ENCODE measurements around the gene TMEM144. TPM values are rescaled to one million over a fixed set of nuclear protein-coding genes. Genes with fewer than 3 reads are reported as not detected.

The TMEM144 gene
- polyA plus RNA-seq, 1 donor from 2014 or later: 2.8 TPM

DNA sequence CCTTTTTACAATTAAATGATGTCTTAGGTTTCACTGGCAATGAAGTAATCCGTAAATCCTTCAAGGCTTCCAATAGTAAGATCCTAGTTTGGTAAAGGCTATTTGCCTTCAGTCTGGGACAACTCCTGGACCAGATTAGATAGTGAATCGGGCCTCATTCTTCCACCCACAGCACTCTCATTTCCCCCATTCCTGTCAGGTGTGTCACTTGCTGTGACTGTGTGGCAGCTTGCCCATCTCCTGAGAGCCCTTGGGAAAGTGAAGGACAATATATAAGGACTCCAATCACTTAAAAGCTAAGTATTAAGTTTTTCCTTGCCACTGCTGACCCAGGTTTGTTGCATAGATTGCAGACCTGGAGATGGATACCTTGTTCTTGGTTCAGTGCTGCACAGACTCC lies 34.2 kb upstream of the TMEM144 start:
- no peaks in the 10 kb centered on the region for H3K36me3 ChIP-seq (ENCODE audit: insufficient read depth, low read length)
- H3K27ac ChIP-seq (ENCODE audit: low read length): no peak overlapping the region
- no peaks in the 10 kb centered on the region for H3K79me2 ChIP-seq (replicated peaks; ENCODE audit: insufficient read depth, low read length)
- H2AFZ ChIP-seq (ENCODE audit: low read depth, low read length): no peak overlapping the region
- no peaks in the 10 kb centered on the region for H3F3A ChIP-seq (ENCODE audit: insufficient read depth, low read length, poor library complexity, severe bottlenecking)
- no peak overlapping the region for H3K4me3 ChIP-seq (ENCODE audit: low read length)
- TF ChIP-seq, protein P1, sequence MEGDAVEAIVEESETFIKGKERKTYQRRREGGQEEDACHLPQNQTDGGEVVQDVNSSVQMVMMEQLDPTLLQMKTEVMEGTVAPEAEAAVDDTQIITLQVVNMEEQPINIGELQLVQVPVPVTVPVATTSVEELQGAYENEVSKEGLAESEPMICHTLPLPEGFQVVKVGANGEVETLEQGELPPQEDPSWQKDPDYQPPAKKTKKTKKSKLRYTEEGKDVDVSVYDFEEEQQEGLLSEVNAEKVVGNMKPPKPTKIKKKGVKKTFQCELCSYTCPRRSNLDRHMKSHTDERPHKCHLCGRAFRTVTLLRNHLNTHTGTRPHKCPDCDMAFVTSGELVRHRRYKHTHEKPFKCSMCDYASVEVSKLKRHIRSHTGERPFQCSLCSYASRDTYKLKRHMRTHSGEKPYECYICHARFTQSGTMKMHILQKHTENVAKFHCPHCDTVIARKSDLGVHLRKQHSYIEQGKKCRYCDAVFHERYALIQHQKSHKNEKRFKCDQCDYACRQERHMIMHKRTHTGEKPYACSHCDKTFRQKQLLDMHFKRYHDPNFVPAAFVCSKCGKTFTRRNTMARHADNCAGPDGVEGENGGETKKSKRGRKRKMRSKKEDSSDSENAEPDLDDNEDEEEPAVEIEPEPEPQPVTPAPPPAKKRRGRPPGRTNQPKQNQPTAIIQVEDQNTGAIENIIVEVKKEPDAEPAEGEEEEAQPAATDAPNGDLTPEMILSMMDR (IDR thresholded peaks at IDR 0.05; ENCODE audit: poor library complexity, severe bottlenecking): no peak
- TF ChIP-seq EP300 (conservative IDR thresholded peaks at IDR 0.05; ENCODE audit: poor library complexity, severe bottlenecking) (no peak), MXI1 (conservative IDR thresholded peaks at IDR 0.05; ENCODE audit: poor library complexity, severe bottlenecking) (no peak), RAD21 (conservative IDR thresholded peaks at IDR 0.05) (no peak), TAF1 (IDR thresholded peaks at IDR 0.05; ENCODE audit: low read depth) (no peak), EZH2 (IDR thresholded peaks at IDR 0.05; ENCODE audit: borderline replicate concordance, insufficient read depth, low read length, poor library complexity, severe bottlenecking) (no peak), SMC3 (conservative IDR thresholded peaks at IDR 0.05; ENCODE audit: poor library complexity) (no peak), POLR2AphosphoS5 (IDR thresholded peaks at IDR 0.05) (no peak)
- TF ChIP-seq, protein P2, sequence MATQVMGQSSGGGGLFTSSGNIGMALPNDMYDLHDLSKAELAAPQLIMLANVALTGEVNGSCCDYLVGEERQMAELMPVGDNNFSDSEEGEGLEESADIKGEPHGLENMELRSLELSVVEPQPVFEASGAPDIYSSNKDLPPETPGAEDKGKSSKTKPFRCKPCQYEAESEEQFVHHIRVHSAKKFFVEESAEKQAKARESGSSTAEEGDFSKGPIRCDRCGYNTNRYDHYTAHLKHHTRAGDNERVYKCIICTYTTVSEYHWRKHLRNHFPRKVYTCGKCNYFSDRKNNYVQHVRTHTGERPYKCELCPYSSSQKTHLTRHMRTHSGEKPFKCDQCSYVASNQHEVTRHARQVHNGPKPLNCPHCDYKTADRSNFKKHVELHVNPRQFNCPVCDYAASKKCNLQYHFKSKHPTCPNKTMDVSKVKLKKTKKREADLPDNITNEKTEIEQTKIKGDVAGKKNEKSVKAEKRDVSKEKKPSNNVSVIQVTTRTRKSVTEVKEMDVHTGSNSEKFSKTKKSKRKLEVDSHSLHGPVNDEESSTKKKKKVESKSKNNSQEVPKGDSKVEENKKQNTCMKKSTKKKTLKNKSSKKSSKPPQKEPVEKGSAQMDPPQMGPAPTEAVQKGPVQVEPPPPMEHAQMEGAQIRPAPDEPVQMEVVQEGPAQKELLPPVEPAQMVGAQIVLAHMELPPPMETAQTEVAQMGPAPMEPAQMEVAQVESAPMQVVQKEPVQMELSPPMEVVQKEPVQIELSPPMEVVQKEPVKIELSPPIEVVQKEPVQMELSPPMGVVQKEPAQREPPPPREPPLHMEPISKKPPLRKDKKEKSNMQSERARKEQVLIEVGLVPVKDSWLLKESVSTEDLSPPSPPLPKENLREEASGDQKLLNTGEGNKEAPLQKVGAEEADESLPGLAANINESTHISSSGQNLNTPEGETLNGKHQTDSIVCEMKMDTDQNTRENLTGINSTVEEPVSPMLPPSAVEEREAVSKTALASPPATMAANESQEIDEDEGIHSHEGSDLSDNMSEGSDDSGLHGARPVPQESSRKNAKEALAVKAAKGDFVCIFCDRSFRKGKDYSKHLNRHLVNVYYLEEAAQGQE (IDR thresholded peaks at IDR 0.05; ENCODE audit: borderline replicate concordance): no peak
- no peak overlapping the region for H3K4me2 ChIP-seq (ENCODE audit: low read length)
- no peaks in the 10 kb centered on the region for H3K9me2 ChIP-seq (ENCODE audit: insufficient read depth, low read length)
- no peaks in the 10 kb centered on the region for H3K27me3 ChIP-seq (ENCODE audit: insufficient read depth, low read depth, low read length)
- no peaks in the 10 kb centered on the region for H3K9me3 ChIP-seq (ENCODE audit: low read length)
- no peak overlapping the region for H3K9ac ChIP-seq (ENCODE audit: low read length)
- no peaks in the 10 kb centered on the region for H4K20me1 ChIP-seq (ENCODE audit: insufficient read depth)

GRCh38 chr4:158176776-158177175 lies 33.5 kb upstream of the TMEM144 start:
- Histone ChIP-seq H3K27ac (ENCODE audit: low read length) (no peak overlapping the region), H3K9me2 (ENCODE audit: insufficient read depth, low read length) (no peaks in the 10 kb centered on the region), H3K4me2 (ENCODE audit: low read length) (no peak overlapping the region), H3K9me3 (ENCODE audit: low read length) (no peaks in the 10 kb centered on the region), H3K79me2 (replicated peaks; ENCODE audit: insufficient read depth, low read length) (no peaks in the 10 kb centered on the region), H3K4me3 (ENCODE audit: low read length) (no peak overlapping the region), H3K9ac (ENCODE audit: low read length) (no peak overlapping the region), H2AFZ (ENCODE audit: low read depth, low read length) (no peak overlapping the region), H3K36me3 (ENCODE audit: insufficient read depth, low read length) (no peaks in the 10 kb centered on the region), H3K27me3 (ENCODE audit: insufficient read depth, low read depth, low read length) (no peaks in the 10 kb centered on the region), H4K20me1 (ENCODE audit: insufficient read depth) (no peaks in the 10 kb centered on the region), H3F3A (ENCODE audit: insufficient read depth, low read length, poor library complexity, severe bottlenecking) (no peaks in the 10 kb centered on the region)
- no peak for TF ChIP-seq EP300 (conservative IDR thresholded peaks at IDR 0.05; ENCODE audit: poor library complexity, severe bottlenecking)
- TF ChIP-seq TAF1 (IDR thresholded peaks at IDR 0.05; ENCODE audit: low read depth): no peak
- TF ChIP-seq, protein P2 (IDR thresholded peaks at IDR 0.05; ENCODE audit: borderline replicate concordance): no peak
- no peak for TF ChIP-seq RAD21 (conservative IDR thresholded peaks at IDR 0.05)
- no peak for TF ChIP-seq POLR2AphosphoS5 (IDR thresholded peaks at IDR 0.05)
- TF ChIP-seq, protein P1 (IDR thresholded peaks at IDR 0.05; ENCODE audit: poor library complexity, severe bottlenecking): no peak
- no peak for TF ChIP-seq EZH2 (IDR thresholded peaks at IDR 0.05; ENCODE audit: borderline replicate concordance, insufficient read depth, low read length, poor library complexity, severe bottlenecking)
- no peak for TF ChIP-seq MXI1 (conservative IDR thresholded peaks at IDR 0.05; ENCODE audit: poor library complexity, severe bottlenecking)
- TF ChIP-seq SMC3 (conservative IDR thresholded peaks at IDR 0.05; ENCODE audit: poor library complexity): no peak
